SK-N-SH (cell line): ENCODE measurements around the gene ERLIN1. TPM values are rescaled to one million over a fixed set of nuclear protein-coding genes. Genes with fewer than 3 reads are reported as not detected.

ENCODE experiments used
- CTCF ChIA-PET: fragments of 300-600, 350-600 bp; formaldehyde crosslinking; extraction: SDS; loops from one replicate; lab custom pipeline; 2021; lab: Yijun Ruan, JAX
- POLR2A ChIA-PET: fragments of 350-600 bp; sonication (Branson Sonifier 250); formaldehyde crosslinking; extraction: SDS; loops from one replicate; lab custom pipeline; 2020; ENCODE audit warnings: antibody characterized with exemption, inconsistent platforms; lab: Yijun Ruan, JAX
- DNase-seq: peaks from one replicate; pipeline ENCODE4 v3.0.0; 2012
- H2AFZ ChIP-seq: fragments of 200-600 bp; sonication (generic); 2 replicates; pipeline ENCODE4 v1.8.1; 2016; ENCODE audit warnings: antibody characterized with exemption, mild to moderate bottlenecking, low read depth
- H3F3A ChIP-seq: fragments of 200-600 bp; sonication (generic); replicated peaks from 2 replicates; pipeline ENCODE3; 2016; ENCODE audit warnings: antibody characterized with exemption, mild to moderate bottlenecking; ENCODE audit not compliant: insufficient read depth
- H3K27ac ChIP-seq, 2 experiments: fragments of 200-500 bp in 1 of 2; fragments of 200-600 bp in 1 of 2; sonication (Bioruptor generic) in 1 of 2; sonication (generic), shearing (Covaris generic) in 1 of 2; 2 replicates each; pipeline versions ENCODE4 v1.5.1 to v1.6.1; 2014 to 2016; ENCODE audit warnings: low read depth in 2 of 2, inconsistent platforms in 1 of 2, low read length in 1 of 2, mild to moderate bottlenecking in 1 of 2, mixed read lengths in 1 of 2
- H3K27me3 ChIP-seq: fragments of 200-600 bp; sonication (generic), shearing (Covaris generic); 2 replicates; pipeline ENCODE4 v1.6.1; 2016; ENCODE audit warnings: mixed run types; ENCODE audit not compliant: insufficient read depth
- H3K36me3 ChIP-seq, 2 experiments: fragments of 200-500 bp in 1 of 2; fragments of 200-600 bp in 1 of 2; sonication (Bioruptor generic) in 1 of 2; sonication (generic) in 1 of 2; replicated peaks in 1 of 2; 2 replicates each; pipeline versions ENCODE3 to v1.5.1; 2014 to 2016; ENCODE audit warnings: low read length in 1 of 2, mild to moderate bottlenecking in 1 of 2; ENCODE audit not compliant: insufficient read depth in 2 of 2, control insufficient read depth in 1 of 2
- H3K4me1 ChIP-seq, 2 experiments: fragments of 200-500 bp in 1 of 2; fragments of 200-600 bp in 1 of 2; sonication (Bioruptor generic) in 1 of 2; sonication (generic), shearing (Covaris generic) in 1 of 2; 2 replicates each; pipeline versions ENCODE4 v1.5.1 to v1.6.1; 2014 to 2016; ENCODE audit warnings: low read depth in 1 of 2, low read length in 1 of 2, mixed run types in 1 of 2; ENCODE audit not compliant: insufficient read depth in 2 of 2, control insufficient read depth in 1 of 2
- H3K4me2 ChIP-seq: fragments of 200-600 bp; sonication (generic), shearing (Covaris generic); 2 replicates; pipeline ENCODE4 v1.6.1; 2017; ENCODE audit warnings: mixed run types
- H3K4me3 ChIP-seq, 2 experiments: fragments of 200-500 bp in 1 of 2; fragments of 200-600 bp in 1 of 2; sonication (Bioruptor generic) in 1 of 2; sonication (generic), shearing (Covaris generic) in 1 of 2; 2 replicates each; pipeline versions ENCODE4 v1.5.1 to v1.8.1; 2014 to 2016; ENCODE audit warnings: low read depth in 2 of 2, inconsistent platforms in 1 of 2, low read length in 1 of 2, mild to moderate bottlenecking in 1 of 2, mixed read lengths in 1 of 2, moderate library complexity in 1 of 2
- H3K79me2 ChIP-seq: fragments of 200-600 bp; sonication (generic); 2 replicates; pipeline ENCODE4 v1.8.1; 2017; ENCODE audit warnings: mild to moderate bottlenecking; ENCODE audit not compliant: insufficient read depth
- H3K9ac ChIP-seq: fragments of 200-600 bp; sonication (generic); 2 replicates; pipeline ENCODE4 v1.6.1; 2017; ENCODE audit warnings: mixed run types
- H3K9me2 ChIP-seq: fragments of 200-600 bp; sonication (generic); 2 replicates; pipeline ENCODE4 v1.6.1; 2017; ENCODE audit warnings: mixed run types
- H3K9me3 ChIP-seq: fragments of 200-600 bp; sonication (generic); 2 replicates; pipeline ENCODE4 v1.6.1; 2017; ENCODE audit warnings: mixed run types, mild to moderate bottlenecking, moderate library complexity
- H4K20me1 ChIP-seq: fragments of 200-600 bp; sonication (generic); 2 replicates; pipeline ENCODE4 v1.6.1; 2017; ENCODE audit warnings: mild to moderate bottlenecking, mixed run types; ENCODE audit not compliant: insufficient read depth
- CHD2 ChIP-seq: fragments of 150-350 bp; IDR thresholded peaks from 2 replicates; pipeline ENCODE4 v1.6.1; 2018; ENCODE audit warnings: low read length; ENCODE audit not compliant: partially characterized antibody
- EP300 ChIP-seq, 2 experiments: IDR thresholded peaks; 2 replicates each; pipeline versions ENCODE4 v1.4.0 to v1.6.1; 2012; ENCODE audit warnings: borderline replicate concordance in 1 of 2, low read depth in 1 of 2, low read length in 1 of 2
- EZH2phosphoT487 ChIP-seq: fragments of 200-600 bp; sonication (generic); IDR thresholded peaks from 2 replicates; pipeline ENCODE4 v1.6.1; 2017; ENCODE audit warnings: low read depth, mixed run types, mild to moderate bottlenecking, antibody characterized with exemption, moderate library complexity, borderline replicate concordance
- FOXJ3 ChIP-seq: sonication (generic); formaldehyde crosslinking; IDR thresholded peaks from 2 replicates; pipeline ENCODE4 v1.5.1; 2020; ENCODE audit warnings: mild to moderate bottlenecking, missing genetic modification reagents
- MAX ChIP-seq: IDR thresholded peaks from 2 replicates; pipeline ENCODE4 v1.4.0; 2012; ENCODE audit warnings: low read depth
- MXI1 ChIP-seq: IDR thresholded peaks from 2 replicates; pipeline ENCODE4 v1.6.1; 2012; ENCODE audit warnings: mild to moderate bottlenecking, low read depth, low read length, improper control_type of control experiment
- POLR2AphosphoS5 ChIP-seq: IDR thresholded peaks from 2 replicates; pipeline ENCODE4 v1.6.1; 2012; ENCODE audit warnings: low read depth, low read length
- RAD21 ChIP-seq: IDR thresholded peaks from 2 replicates; pipeline ENCODE4 v1.6.1; 2012; ENCODE audit warnings: mild to moderate bottlenecking, low read length
- RCOR1 ChIP-seq: fragments of 150-350 bp; IDR thresholded peaks from 2 replicates; pipeline ENCODE4 v1.6.1; 2017; ENCODE audit warnings: antibody characterized with exemption, low read length
- RXRA ChIP-seq: IDR thresholded peaks from 2 replicates; pipeline ENCODE4 v1.4.0; 2012; ENCODE audit warnings: low read depth, mild to moderate bottlenecking, borderline replicate concordance
- SMC3 ChIP-seq: IDR thresholded peaks from 2 replicates; pipeline ENCODE4 v1.6.1; 2012; ENCODE audit warnings: low read depth, low read length, improper control_type of control experiment
- TEAD4 ChIP-seq: IDR thresholded peaks from 2 replicates; pipeline ENCODE4 v1.4.0; 2012; ENCODE audit warnings: mild to moderate bottlenecking, borderline replicate concordance; ENCODE audit not compliant: insufficient read depth
- WGBS: methylation state at CpG from one replicate; pipeline ENCODE4 v1.1.6; 2017; ENCODE audit warnings: low lambda C conversion rate; 5-methylcytosine and 5-hydroxymethylcytosine counted together
- polyA plus RNA-seq, 3 experiments: library from polyadenylated mRNA; depleted of rRNA; stranded (reverse); fragments of >200 nt; gene quantifications; 2 replicates each; pipeline ENCODE4 v1.2.3, GENCODE V29; 2012
- TF ChIP-seq, protein P1 (sequence below): fragments of 150-350 bp; IDR thresholded peaks from 2 replicates; pipeline ENCODE4 v1.6.1; 2017; ENCODE audit warnings: antibody characterized with exemption, low read length, low read depth, borderline replicate concordance
- TF ChIP-seq, protein P2 (sequence below): fragments of 200-600 bp; sonication (generic); IDR thresholded peaks from 2 replicates; pipeline ENCODE4 v1.6.1; 2017; ENCODE audit warnings: antibody characterized with exemption, mild to moderate bottlenecking, moderate library complexity
- TF ChIP-seq, protein P3 (sequence below): IDR thresholded peaks from 2 replicates; pipeline ENCODE4 v1.4.0; 2012; ENCODE audit warnings: low read depth, borderline replicate concordance

Gene ERLIN1
- polyA plus RNA-seq, 1 of the 3 experiments (the other 2 are of a cell fraction): 43.8 TPM

DNA sequence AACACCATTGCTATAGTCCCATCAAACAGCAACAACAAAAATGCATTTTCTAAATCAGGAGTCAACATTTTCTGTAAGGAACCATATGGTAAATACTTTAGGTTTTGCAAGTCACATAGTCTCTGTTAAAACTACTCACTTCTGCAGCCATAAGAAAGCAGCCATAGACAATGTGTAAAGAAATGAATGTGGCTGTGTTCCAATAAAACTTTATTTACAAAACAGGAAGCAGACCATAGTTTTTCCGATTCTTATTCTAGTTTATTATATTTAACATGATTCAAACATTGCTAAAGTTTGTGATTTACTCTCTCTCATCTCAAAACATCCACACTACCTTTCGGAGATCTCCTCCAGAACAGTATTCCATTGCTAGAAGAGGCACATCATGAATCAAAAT is 36.7 kb upstream of the ERLIN1 start:
- DNase-seq: no peak
- Histone ChIP-seq H3K4me3 (no peak overlapping the region), H2AFZ (no peak overlapping the region), H3K9ac (no peak overlapping the region), H3K79me2 (peaks cover 19% of the 10 kb centered on the region), H3K9me2 (no peaks in the 10 kb centered on the region), H3K36me3 (peaks cover 67 to 76% of the 10 kb centered on the region in 2 experiments), H3K27ac (no peak overlapping the region), H3K4me2 (no peak overlapping the region), H3K27me3 (no peaks in the 10 kb centered on the region), H3K4me1 (no peaks in the 10 kb centered on the region), H3K9me3 (no peaks in the 10 kb centered on the region), H3F3A (peaks cover 10% of the 10 kb centered on the region), H4K20me1 (no peaks in the 10 kb centered on the region)
- CTCF ChIA-PET: no interaction called here
- POLR2A ChIA-PET: no interaction called here
- TF ChIP-seq, protein P1, sequence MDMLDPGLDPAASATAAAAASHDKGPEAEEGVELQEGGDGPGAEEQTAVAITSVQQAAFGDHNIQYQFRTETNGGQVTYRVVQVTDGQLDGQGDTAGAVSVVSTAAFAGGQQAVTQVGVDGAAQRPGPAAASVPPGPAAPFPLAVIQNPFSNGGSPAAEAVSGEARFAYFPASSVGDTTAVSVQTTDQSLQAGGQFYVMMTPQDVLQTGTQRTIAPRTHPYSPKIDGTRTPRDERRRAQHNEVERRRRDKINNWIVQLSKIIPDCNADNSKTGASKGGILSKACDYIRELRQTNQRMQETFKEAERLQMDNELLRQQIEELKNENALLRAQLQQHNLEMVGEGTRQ: no peak
- TF ChIP-seq RXRA (no peak), TEAD4 (no peak), RCOR1 (no peak), RAD21 (no peak), SMC3 (no peak), POLR2AphosphoS5 (no peak), EZH2phosphoT487 (no peak), CHD2 (no peak), MAX (no peak), FOXJ3 (CRISPR knock-in tag) (no peak), MXI1 (no peak), EP300 (IDR thresholded peaks at IDR 0.05; ENCODE audit: borderline replicate concordance in 1 of 2, low read depth in 1 of 2, low read length in 1 of 2) (no peak)
- TF ChIP-seq, protein P2, sequence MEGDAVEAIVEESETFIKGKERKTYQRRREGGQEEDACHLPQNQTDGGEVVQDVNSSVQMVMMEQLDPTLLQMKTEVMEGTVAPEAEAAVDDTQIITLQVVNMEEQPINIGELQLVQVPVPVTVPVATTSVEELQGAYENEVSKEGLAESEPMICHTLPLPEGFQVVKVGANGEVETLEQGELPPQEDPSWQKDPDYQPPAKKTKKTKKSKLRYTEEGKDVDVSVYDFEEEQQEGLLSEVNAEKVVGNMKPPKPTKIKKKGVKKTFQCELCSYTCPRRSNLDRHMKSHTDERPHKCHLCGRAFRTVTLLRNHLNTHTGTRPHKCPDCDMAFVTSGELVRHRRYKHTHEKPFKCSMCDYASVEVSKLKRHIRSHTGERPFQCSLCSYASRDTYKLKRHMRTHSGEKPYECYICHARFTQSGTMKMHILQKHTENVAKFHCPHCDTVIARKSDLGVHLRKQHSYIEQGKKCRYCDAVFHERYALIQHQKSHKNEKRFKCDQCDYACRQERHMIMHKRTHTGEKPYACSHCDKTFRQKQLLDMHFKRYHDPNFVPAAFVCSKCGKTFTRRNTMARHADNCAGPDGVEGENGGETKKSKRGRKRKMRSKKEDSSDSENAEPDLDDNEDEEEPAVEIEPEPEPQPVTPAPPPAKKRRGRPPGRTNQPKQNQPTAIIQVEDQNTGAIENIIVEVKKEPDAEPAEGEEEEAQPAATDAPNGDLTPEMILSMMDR: no peak
- TF ChIP-seq, protein P3, sequence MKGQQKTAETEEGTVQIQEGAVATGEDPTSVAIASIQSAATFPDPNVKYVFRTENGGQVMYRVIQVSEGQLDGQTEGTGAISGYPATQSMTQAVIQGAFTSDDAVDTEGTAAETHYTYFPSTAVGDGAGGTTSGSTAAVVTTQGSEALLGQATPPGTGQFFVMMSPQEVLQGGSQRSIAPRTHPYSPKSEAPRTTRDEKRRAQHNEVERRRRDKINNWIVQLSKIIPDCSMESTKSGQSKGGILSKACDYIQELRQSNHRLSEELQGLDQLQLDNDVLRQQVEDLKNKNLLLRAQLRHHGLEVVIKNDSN: no peak
- WGBS: 91% methylated on average over 2 of the region's 2 CpGs
